ENCODE results near the gene OR2T27.

- no peak for TF ChIP-seq CTCF (IDR thresholded peaks at IDR 0.05; ENCODE audit: low read length)
- no peak for TF ChIP-seq EZH2 (IDR thresholded peaks at IDR 0.05; ENCODE audit: borderline replicate concordance, low read length)
Measured at GRCh38 chr1:248611883-248612414, 43.4 kb downstream of the OR2T27 start.
